ENCODE data around the gene DPAGT1. TPM values are rescaled to one million over a fixed set of nuclear protein-coding genes. Genes with fewer than 3 reads are reported as not detected.

The DPAGT1 gene
- total and polyA plus RNA-seq, 8 donors: 42.7 to 56.2 (median 49.6) TPM

DNA sequence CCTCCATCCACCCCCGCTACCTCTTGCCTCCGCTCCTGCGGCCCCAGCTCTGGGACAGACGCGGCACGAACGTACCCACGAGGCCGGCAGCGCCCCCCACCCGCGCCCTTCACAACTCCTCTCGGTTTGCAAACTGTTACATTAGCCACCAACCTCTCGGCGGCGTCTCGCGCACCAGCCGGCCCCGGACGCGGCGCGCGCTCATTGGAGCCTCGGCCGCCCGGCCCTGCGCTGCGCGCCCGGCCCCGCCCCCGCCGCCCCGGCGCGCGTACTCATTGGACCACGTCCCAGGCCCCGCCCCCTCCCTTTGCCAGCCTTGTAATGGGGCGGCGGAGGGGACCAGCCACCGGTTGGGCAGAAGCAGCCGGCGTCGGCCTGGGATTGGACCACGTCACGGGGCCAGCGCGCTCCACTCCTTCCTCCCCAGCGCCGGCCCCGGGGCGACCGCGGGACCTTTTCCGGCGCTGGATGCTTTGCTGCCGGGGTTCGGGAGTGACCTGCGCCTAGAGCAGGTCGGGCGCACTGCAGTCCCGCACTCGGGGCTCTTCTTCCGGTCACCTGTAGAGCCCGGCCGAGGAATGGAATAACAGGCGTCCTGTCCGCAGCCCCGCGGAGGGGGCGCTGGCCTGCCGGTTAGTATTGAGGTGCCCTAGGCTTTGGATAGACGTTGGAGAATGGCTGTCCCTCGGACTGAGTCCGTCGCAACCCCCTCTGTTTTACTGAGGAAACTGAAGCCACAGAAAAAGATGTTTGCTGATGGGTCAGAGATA, 44.5 kb downstream of the DPAGT1 start, which contains the start of gene HYOU1:
Gene HYOU1, minus strand, starts transcription at position 206 of the 770 bp plus-strand sequence. CDS start 1,045 bp downstream, outside the sequence.
- ATAC-seq (peak; percentile 97), DNase-seq (peak; percentile 94 to 99 (median 97))
- intact Hi-C loops (cut with DNase I): no loop called here
- Histone ChIP-seq H3K4me3 (peak within 1 kb of the TSS; percentile 84 to 97), H3K27ac (peak within 1 kb of the TSS; percentile 65 to 87), H3K27me3 (no peaks in the 10 kb centered on the region), H3K4me1 (peaks cover 20 to 34% of the 10 kb centered on the region in 2 donors), H3K36me3 (peaks cover 0 to 33% of the 10 kb centered on the region in 2 donors), H3K9me3 (no peaks in the 10 kb centered on the region)
- TF ChIP-seq, protein P1, sequence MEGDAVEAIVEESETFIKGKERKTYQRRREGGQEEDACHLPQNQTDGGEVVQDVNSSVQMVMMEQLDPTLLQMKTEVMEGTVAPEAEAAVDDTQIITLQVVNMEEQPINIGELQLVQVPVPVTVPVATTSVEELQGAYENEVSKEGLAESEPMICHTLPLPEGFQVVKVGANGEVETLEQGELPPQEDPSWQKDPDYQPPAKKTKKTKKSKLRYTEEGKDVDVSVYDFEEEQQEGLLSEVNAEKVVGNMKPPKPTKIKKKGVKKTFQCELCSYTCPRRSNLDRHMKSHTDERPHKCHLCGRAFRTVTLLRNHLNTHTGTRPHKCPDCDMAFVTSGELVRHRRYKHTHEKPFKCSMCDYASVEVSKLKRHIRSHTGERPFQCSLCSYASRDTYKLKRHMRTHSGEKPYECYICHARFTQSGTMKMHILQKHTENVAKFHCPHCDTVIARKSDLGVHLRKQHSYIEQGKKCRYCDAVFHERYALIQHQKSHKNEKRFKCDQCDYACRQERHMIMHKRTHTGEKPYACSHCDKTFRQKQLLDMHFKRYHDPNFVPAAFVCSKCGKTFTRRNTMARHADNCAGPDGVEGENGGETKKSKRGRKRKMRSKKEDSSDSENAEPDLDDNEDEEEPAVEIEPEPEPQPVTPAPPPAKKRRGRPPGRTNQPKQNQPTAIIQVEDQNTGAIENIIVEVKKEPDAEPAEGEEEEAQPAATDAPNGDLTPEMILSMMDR (IDR thresholded peaks at IDR 0.05): no peak

DNA sequence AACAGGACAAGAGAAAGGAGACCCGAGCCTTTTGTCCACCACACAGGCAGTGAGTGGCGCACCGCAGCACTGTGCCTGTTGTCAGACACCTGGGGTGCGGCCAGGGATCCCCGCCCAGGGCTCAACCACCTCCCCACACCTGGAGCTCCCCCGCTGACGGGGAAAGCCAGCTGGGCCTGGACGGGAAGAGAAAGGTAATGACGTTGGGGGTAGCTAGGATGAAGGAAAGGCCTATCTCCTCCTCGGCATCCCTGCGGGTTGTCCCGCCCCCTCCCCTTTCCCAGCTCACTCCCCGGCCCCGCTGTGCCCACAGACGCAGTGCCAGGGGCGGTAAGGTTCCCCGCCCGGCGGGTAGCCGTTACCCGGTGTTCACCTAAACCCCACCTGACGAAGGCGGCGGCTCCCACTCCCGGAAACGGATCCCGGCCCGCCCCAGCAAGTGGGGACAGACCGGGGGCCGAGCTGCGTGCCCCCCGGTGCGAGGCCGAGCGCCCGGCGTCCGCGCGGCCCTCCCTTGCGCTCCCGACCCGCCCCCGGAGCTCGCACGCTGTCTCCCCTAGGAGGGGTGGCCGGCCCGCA, 45.1 kb downstream of the DPAGT1 start:
- ATAC-seq: peak; percentile 16
- Histone ChIP-seq H3K4me1 (peaks cover 20 to 34% of the 10 kb centered on the region in 2 donors), H3K9me3 (no peaks in the 10 kb centered on the region), H3K36me3 (peaks cover 0 to 39% of the 10 kb centered on the region in 2 donors), H3K4me3 (peak overlapping the region; percentile 84 to 97), H3K27me3 (no peaks in the 10 kb centered on the region), H3K27ac (peak overlapping the region; percentile 65 to 87)
- peak in 2 of 4 donors; percentile 51 to 86 for DNase-seq
- TF ChIP-seq, protein P1 (IDR thresholded peaks at IDR 0.05): no peak
- intact Hi-C loops (cut with DNase I): no loop called here

DNA sequence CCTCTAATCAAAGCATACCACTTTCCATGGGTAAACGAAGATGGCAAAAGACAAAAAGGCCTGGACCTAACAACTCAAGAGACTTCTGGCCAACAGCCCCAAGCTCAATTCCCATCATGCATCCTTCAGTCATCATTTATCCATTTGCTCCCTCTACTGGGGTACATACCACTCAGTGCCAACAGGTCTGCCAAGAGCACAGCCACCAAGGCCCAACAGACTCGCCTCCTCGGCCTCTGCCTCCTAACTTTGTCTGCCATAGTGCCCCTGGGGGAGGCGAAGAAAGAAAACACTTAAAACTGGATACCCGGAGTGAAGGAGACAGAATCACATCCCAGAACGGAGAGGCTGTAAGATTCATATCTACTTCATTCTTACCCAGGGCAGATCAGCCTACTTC, 45.8 kb downstream of the DPAGT1 start:
- Histone ChIP-seq H3K9me3 (no peaks in the 10 kb centered on the region), H3K27me3 (no peaks in the 10 kb centered on the region), H3K27ac (no peak overlapping the region), H3K36me3 (peaks cover 0 to 46% of the 10 kb centered on the region in 2 donors), H3K4me1 (peaks cover 20 to 34% of the 10 kb centered on the region in 2 donors), H3K4me3 (peak overlapping the region; percentile 84 to 97)
- DNase-seq: no peak
- intact Hi-C loops (cut with DNase I): no loop called here
- TF ChIP-seq, protein P1 (IDR thresholded peaks at IDR 0.05): no peak
- no peak for ATAC-seq

DNA sequence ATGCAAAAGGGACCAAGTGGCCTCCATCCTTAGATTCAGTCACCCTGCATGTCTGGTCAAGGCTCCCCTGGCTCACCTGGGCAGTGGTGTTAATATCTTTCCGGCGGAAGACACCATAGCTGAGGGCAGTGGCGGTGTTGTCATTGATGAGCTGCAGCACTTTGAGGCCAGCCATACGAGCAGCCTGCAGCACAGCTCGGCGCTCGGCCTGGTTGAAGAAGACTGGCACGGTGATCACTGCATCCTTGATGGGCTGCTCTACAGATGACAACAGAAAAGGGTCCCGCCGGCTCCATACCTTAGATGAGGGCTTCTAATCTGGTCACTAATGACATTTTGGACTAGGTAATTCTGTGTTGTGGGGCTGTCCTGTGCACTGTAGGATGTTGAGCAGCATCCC, 47.2 kb downstream of the DPAGT1 start:
- Histone ChIP-seq H3K4me3 (no peak overlapping the region), H3K4me1 (peaks cover 20 to 34% of the 10 kb centered on the region in 2 donors), H3K36me3 (peaks cover 0 to 60% of the 10 kb centered on the region in 2 donors), H3K27ac (no peak overlapping the region), H3K9me3 (no peaks in the 10 kb centered on the region), H3K27me3 (no peaks in the 10 kb centered on the region)
- no peak for ATAC-seq
- intact Hi-C loops (cut with DNase I): no loop called here
- TF ChIP-seq, protein P1 (IDR thresholded peaks at IDR 0.05): no peak
- no peak for DNase-seq

DNA sequence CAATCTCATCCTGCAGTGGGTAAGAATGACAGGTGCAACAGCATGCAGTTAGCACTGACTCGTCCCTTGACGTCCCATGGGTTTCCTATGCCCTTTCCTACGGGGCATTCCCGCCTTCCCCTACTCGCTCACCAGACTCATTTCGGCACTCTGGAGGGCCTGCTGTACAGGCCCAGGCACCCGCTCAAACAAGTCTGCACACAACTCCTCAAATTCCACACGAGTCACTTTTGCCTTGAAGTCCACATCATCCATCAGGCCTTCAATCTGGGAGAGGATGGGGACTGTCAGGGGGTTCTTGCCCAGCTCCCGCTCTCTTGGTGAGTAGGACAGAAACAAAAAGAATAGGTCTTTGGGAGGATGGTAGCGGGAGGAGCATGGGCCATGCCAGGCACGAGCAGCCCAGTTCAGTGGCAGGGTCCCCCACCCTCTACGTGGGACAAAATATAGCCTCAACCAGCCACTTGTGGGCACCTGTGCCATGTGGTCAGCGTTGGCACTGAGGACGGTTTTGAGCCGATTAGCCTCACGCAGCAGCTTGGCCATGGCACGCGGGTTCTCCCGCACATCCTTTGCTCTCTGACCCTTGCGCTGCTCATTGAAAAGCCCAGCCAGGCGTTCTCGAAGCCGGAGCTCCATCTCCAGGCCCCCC, 49.4 kb downstream of the DPAGT1 start:
- peaks cover 12 to 25% of the 10 kb centered on the region in 2 donors for H3K4me1 ChIP-seq
- no peak overlapping the region for H3K4me3 ChIP-seq
- H3K27ac ChIP-seq: no peak overlapping the region
- no peak for ATAC-seq
- TF ChIP-seq, protein P1 (IDR thresholded peaks at IDR 0.05): no peak
- intact Hi-C loops (cut with DNase I): no loop called here
- DNase-seq: no peak
- peaks cover 0 to 82% of the 10 kb centered on the region in 2 donors for H3K36me3 ChIP-seq
- H3K9me3 ChIP-seq: no peaks in the 10 kb centered on the region
- no peaks in the 10 kb centered on the region for H3K27me3 ChIP-seq
